ENCODE results near the gene ATG10.

ATG10 gene

DNA sequence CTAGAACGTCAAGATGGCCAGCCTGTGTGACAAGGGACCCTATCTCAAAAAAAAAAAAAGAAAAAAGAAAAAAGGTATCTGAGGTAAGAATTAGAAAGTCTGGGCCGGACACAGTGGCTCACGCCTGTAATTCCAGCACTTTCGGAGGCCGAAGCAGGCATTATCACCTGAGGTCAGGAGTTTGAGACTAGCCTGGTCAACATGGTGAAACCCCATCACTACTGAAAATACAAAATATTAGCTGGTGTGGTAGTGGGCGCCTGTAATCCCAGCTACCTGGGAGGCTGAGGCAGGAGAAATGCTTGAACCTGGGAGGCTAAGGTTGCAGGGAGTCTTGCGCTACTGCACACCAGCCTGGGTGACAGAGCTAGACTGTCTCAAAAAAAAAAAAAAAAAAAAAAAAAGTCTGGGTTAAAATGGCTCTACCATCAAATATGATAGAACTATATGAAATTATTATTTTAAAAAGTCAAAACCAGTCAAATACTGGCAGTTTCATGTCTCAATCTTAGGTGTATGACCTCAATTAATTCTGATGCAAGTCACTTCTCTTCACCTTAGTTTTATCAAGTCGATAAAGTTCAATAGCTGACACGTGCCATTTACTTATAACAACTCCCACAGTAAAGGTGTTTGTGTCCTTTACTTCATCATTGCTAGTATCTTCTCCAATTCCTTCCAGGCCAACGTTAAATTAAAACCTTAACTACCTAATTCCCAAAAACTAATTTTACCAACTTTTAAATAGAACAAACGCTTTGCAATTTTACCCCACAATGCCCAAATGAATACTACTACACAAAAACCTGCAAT lies 305.2 kb downstream of the ATG10 start:
- no peak for DNase-seq (ENCODE audit: low read depth in 2 of 2)

DNA sequence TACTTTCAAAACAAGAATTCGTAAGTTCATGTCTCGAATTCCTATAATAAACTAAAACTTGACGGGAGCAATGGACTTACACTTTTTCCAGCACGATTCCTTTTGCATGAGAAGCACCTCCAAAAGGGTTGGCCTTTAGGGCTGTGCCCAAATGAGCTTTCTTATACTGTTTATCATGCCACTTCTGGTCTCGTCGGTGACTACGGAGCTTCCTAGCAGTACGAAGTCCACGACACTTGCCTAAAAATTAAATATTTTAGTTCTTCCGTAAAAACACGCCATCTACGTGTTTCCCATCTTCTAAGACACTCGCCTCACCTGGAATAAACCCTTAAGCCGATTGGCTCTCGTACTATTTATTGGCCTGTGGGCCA lies 305.8 kb downstream of the ATG10 start:
- no peak for DNase-seq (ENCODE audit: low read depth in 2 of 2)

DNA sequence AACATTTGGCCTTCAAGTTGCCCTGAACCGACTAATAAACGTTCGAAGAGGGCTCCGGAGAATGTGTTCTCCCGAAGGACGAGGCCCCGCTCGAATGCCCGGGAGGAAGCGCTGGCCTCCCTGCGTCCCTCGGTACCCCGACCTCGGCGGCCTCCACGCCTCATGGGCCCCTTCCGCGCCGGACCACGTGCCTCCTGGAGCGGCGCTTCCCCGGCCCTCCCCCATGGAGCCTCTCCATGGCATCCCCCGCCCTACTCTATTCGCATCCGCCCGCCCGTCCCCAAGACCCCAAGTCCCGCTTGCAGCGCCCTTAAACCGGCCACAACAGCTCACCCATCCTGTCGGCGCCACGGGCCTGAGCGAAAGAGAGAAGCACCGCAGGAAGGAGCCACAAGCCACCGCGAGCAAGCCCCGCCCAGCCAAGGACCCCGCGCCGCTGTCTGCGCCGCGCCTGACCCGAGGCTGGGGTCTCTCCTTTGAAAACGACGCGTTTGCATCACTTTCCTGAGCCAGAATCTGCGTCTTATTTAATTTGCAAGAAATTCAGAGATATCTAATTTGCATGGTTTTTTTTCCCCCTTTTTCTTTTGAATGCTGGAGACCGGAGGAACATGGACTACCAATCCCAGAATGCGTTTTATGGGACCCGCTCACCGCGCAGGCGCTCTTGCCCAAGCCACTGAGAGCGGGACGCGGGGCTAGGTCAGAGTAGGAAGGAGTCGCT lies 306.3 kb downstream of the ATG10 start, which contains the start of gene RPS23:
TSS of gene RPS23 (minus strand) at position 368 of the 724 bp plus-strand sequence. CDS start at position 337, 31 bp downstream.
- DNase-seq (ENCODE audit: low read depth in 2 of 2), result peak; percentile 79 to 82

- DNase-seq (ENCODE audit: low read depth in 2 of 2), result no peak
Observed at GRCh38 chr5:82278711-82279370, 307.0 kb downstream of the ATG10 start.

DNA sequence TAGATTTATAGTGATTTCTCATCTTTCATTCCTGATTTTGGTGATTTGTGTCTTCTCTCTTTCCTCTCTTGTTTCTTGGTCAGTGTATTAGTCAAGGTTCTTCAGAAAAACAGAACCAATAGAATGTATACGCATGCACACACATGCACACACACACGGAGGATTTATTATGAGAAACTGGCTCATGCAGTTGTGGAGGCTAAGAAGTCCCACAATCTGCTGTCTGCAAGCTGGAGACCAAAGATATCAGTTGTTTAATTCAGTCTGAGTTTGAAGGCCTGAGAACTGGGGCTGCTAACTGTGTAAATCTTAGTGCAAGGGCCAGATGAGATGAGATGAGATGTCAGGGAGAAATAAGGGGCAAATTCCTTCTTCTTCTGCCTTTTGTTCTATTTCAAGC lies 312.1 kb downstream of the ATG10 start:
- DNase-seq (ENCODE audit: low read depth in 2 of 2), result no peak

DNA sequence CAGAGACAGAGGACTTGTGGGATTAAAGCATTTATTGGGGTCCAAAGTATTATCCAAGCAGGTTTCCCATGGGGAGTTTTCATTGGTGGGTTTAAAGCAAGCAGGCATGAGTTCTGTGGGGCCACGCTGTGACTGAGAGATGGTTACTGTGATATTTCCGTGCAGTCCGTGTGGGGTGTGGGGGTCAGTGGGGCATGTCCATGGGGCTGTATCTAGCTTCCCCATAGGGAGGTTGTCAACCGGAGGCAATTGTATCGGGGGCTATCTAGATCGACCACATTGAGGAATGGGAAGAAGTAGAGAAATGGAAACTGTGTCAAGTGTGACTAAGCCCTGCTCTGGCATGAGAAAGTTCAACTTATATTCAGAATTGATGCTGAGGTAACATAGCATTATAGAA lies 313.4 kb downstream of the ATG10 start:
- no peak for DNase-seq (ENCODE audit: low read depth in 2 of 2)

DNA sequence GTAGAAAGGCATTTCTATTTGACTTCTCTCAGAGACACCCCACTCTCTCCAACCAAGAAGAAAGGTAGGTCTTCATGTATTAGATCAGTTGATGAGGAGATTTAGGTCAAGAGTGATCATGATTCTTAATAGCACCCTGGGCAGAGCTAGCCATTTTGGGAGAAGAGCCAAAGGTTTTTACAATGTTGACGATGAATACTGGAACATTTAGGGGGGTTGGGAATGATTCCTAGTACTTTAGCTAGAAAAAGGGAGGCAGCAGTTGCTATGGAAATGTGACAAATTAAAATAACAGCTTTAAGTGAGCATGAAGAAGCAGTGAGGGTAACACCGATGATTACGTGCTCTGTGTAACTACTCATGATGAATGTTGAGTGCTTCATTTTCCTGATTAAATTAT lies 315.8 kb downstream of the ATG10 start:
- DNase-seq (ENCODE audit: low read depth in 2 of 2), result no peak

- no peak for DNase-seq (ENCODE audit: low read depth in 2 of 2)
Observed at GRCh38 chr5:82290005-82290404, 318.2 kb downstream of the ATG10 start.

- DNase-seq (ENCODE audit: low read depth in 2 of 2), result no peak
Observed at GRCh38 chr5:82290908-82291307, 319.1 kb downstream of the ATG10 start.

DNA sequence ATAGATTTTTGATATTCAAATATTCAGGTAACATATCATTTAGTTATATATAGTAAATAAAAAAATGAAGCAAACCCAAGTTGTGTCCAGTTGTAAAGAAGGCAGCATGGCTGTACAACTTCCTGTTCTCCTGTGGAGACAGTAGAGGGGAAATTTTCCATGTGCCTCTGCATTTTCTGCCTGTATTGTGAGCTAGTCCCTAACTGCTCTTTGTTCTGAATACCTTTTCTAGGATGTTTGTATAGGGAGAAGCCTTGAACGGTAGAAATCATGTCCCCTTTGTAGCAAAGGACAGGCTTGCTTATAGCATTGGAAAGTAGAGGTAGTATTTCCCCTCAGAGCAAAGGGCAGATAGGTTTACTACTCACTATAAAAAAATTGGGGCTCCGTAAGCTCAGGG lies 319.6 kb downstream of the ATG10 start:
- DNase-seq (ENCODE audit: low read depth in 2 of 2), result no peak

- DNase-seq (ENCODE audit: low read depth in 2 of 2), result no peak
Observed at GRCh38 chr5:82295144-82295543, 323.3 kb downstream of the ATG10 start.

DNA sequence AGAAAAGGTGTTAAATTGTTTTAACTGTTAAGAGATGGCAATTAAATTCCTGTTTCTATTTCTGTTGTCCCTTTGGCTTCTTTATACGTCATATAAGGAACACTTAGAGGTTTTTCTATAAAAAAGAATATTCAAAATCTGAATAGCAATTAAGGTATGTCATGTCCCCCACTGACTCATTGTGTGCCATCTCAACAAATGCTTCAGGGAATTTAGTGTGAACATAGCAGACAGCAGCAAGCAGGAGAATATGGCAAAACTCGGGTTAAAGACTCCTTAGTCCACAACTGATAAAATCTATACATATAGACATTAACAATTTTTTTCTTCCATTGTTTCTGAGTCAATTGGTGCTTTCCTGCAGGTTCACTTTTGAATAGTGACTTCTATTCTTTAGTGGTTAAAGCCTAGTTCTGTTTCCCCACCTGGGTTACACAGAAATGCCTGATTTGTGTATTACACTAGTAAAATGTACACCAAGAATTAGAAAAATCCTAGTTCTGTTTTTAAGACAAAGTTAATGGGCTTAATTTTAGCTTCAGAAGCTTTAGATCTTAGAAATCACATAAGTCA lies 324.2 kb downstream of the ATG10 start:
- no peak for DNase-seq (ENCODE audit: low read depth in 2 of 2)

- no peak for DNase-seq (ENCODE audit: low read depth in 2 of 2)
Observed at GRCh38 chr5:82296929-82297328, 325.1 kb downstream of the ATG10 start.

DNA sequence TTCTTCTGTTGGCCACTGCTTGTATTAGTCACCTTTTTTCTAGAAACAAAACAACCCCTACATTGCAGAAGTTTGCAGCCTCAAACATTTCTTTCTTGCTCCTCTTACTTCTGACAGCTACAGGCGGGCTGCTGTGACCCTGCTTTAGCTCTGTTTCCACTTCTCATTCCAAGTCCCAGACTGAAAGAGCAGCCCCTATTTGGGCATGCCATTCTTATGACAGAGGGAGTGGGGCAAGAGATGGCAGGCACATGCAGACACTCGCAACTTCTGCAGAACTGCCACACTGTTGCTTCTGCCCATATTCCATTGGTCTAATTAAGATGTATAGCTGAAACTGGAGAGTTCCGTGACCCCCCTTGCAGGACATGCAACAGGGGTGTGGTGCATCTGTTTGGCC lies 325.9 kb downstream of the ATG10 start:
- no peak for DNase-seq (ENCODE audit: low read depth in 2 of 2)

- no peak for DNase-seq (ENCODE audit: low read depth in 2 of 2)
Observed at GRCh38 chr5:82298668-82299067, 326.8 kb downstream of the ATG10 start.

- no peak for DNase-seq (ENCODE audit: low read depth in 2 of 2)
Observed at GRCh38 chr5:82301190-82301589, 329.4 kb downstream of the ATG10 start.

Data from fibroblast of skin of left biceps (primary cell).